Skeletal muscle tissue (tissue), 4 donors: ENCODE data around the gene ZBTB34. TPM values are rescaled to one million over a fixed set of nuclear protein-coding genes. Genes with fewer than 3 reads are reported as not detected.

Experiments used
- H3K27ac ChIP-seq: one replicate; pipeline ENCODE4 v1.7.0; 2013; ENCODE audit warnings: mild to moderate bottlenecking, low read depth, low read length, inconsistent platforms
- H3K27me3 ChIP-seq, 3 donors: one replicate each; pipeline ENCODE4 v1.7.0; 2013; ENCODE audit warnings: low read length in 3 of 3; ENCODE audit not compliant: control insufficient read depth in 3 of 3, insufficient read depth in 3 of 3
- H3K36me3 ChIP-seq, 3 donors: one replicate each; pipeline ENCODE4 v1.7.0; 2013; ENCODE audit warnings: low read length in 3 of 3; ENCODE audit not compliant: control insufficient read depth in 3 of 3, insufficient read depth in 3 of 3
- H3K4me1 ChIP-seq, 3 donors: one replicate each; pipeline ENCODE4 v1.7.0; 2013; ENCODE audit warnings: low read length in 3 of 3, mild to moderate bottlenecking in 3 of 3; ENCODE audit not compliant: control insufficient read depth in 3 of 3, insufficient read depth in 3 of 3
- H3K4me3 ChIP-seq, 3 donors: one replicate each; pipeline ENCODE4 v1.7.0; 2013; ENCODE audit warnings: low read length in 3 of 3
- H3K9ac ChIP-seq, 3 donors: one replicate each; pipeline ENCODE4 v1.7.0; 2013; ENCODE audit warnings: low read length in 3 of 3, mild to moderate bottlenecking in 3 of 3, moderate library complexity in 2 of 3, low read depth in 1 of 3
- H3K9me3 ChIP-seq, 3 donors: one replicate each; pipeline ENCODE4 v1.7.0; 2013; ENCODE audit warnings: low read length in 3 of 3; ENCODE audit not compliant: control insufficient read depth in 3 of 3
- total RNA-seq: library from RNA; depleted of rRNA; stranded (reverse); fragments of >200 nt; gene quantifications from one replicate; pipeline ENCODE4 v1.2.3, GENCODE V29; 2014
- donor health status: Osteomylitis.

ZBTB34 gene
- total RNA-seq, 1 donor from 2014 or later = 17.2 TPM

- H3K4me1 ChIP-seq = peaks cover 13 to 19% (median 17%) of the 10 kb centered on the region in 3 donors
- H3K4me3 ChIP-seq = no peak overlapping the region
- no peak overlapping the region for H3K27ac ChIP-seq
- no peaks in the 10 kb centered on the region for H3K9me3 ChIP-seq
- H3K36me3 ChIP-seq = peaks cover 0 to 8% (median 5%) of the 10 kb centered on the region in 3 donors
- no peak overlapping the region for H3K9ac ChIP-seq
- no peaks in the 10 kb centered on the region for H3K27me3 ChIP-seq
Observed at GRCh38 chr9:126872516-126872915, 12.1 kb downstream of the ZBTB34 start.

- Histone ChIP-seq H3K27me3 (no peaks in the 10 kb centered on the region), H3K4me3 (no peak overlapping the region), H3K9ac (no peak overlapping the region), H3K4me1 (no peaks in the 10 kb centered on the region), H3K36me3 (peaks cover 1 to 7% (median 6%) of the 10 kb centered on the region in 3 donors), H3K9me3 (no peaks in the 10 kb centered on the region), H3K27ac (no peak overlapping the region)
Observed at GRCh38 chr9:126874546-126875314, 14.3 kb downstream of the ZBTB34 start.

GRCh38 chr9:126875756-126876510, 15.5 kb downstream of the ZBTB34 start:
- Histone ChIP-seq H3K36me3 (peaks cover 6 to 20% (median 18%) of the 10 kb centered on the region in 3 donors), H3K4me1 (peaks cover 0 to 5% (median 3%) of the 10 kb centered on the region in 3 donors), H3K9me3 (no peaks in the 10 kb centered on the region), H3K27me3 (no peaks in the 10 kb centered on the region), H3K9ac (no peak overlapping the region), H3K27ac (no peak overlapping the region), H3K4me3 (no peak overlapping the region)

GRCh38 chr9:126876531-126876930, 16.1 kb downstream of the ZBTB34 start:
- Histone ChIP-seq H3K27me3 (no peaks in the 10 kb centered on the region), H3K9me3 (no peaks in the 10 kb centered on the region), H3K4me1 (peaks cover 0 to 7% (median 5%) of the 10 kb centered on the region in 3 donors), H3K27ac (no peak overlapping the region), H3K36me3 (peaks cover 6 to 23% (median 20%) of the 10 kb centered on the region in 3 donors), H3K4me3 (no peak overlapping the region), H3K9ac (no peak overlapping the region)

- peaks cover 8 to 22% (median 20%) of the 10 kb centered on the region in 3 donors for H3K36me3 ChIP-seq
- no peaks in the 10 kb centered on the region for H3K9me3 ChIP-seq
- H3K27me3 ChIP-seq = no peaks in the 10 kb centered on the region
- H3K9ac ChIP-seq = no peak overlapping the region
- no peak overlapping the region for H3K4me3 ChIP-seq
- peaks cover 0 to 9% (median 5%) of the 10 kb centered on the region in 3 donors for H3K4me1 ChIP-seq
- H3K27ac ChIP-seq = no peak overlapping the region
Observed at GRCh38 chr9:126877418-126877817, 17.0 kb downstream of the ZBTB34 start.

- Histone ChIP-seq H3K9me3 (no peaks in the 10 kb centered on the region), H3K4me3 (no peak overlapping the region), H3K27ac (no peak overlapping the region), H3K36me3 (peaks cover 8 to 21% (median 20%) of the 10 kb centered on the region in 3 donors), H3K4me1 (peaks cover 4 to 12% (median 7%) of the 10 kb centered on the region in 3 donors), H3K9ac (no peak overlapping the region), H3K27me3 (no peaks in the 10 kb centered on the region)
Observed at GRCh38 chr9:126879288-126879687, 18.8 kb downstream of the ZBTB34 start.

- Histone ChIP-seq H3K9me3 (no peaks in the 10 kb centered on the region), H3K4me1 (peaks cover 7 to 18% (median 9%) of the 10 kb centered on the region in 3 donors), H3K9ac (no peak overlapping the region), H3K27me3 (no peaks in the 10 kb centered on the region), H3K36me3 (peaks cover 8 to 21% (median 20%) of the 10 kb centered on the region in 3 donors), H3K27ac (no peak overlapping the region), H3K4me3 (no peak overlapping the region)
Observed at GRCh38 chr9:126880226-126880946, 19.9 kb downstream of the ZBTB34 start.

GRCh38 chr9:126880947-126881332, 20.5 kb downstream of the ZBTB34 start:
- Histone ChIP-seq H3K27me3 (no peaks in the 10 kb centered on the region), H3K27ac (no peak overlapping the region), H3K4me1 (peaks cover 9 to 21% (median 11%) of the 10 kb centered on the region in 3 donors), H3K36me3 (peaks cover 8 to 21% (median 20%) of the 10 kb centered on the region in 3 donors), H3K9me3 (no peaks in the 10 kb centered on the region), H3K4me3 (no peak overlapping the region), H3K9ac (no peak overlapping the region)

GRCh38 chr9:126882746-126883145, 22.3 kb downstream of the ZBTB34 start:
- Histone ChIP-seq H3K9me3 (no peaks in the 10 kb centered on the region), H3K27me3 (no peaks in the 10 kb centered on the region), H3K36me3 (peaks cover 8 to 21% (median 20%) of the 10 kb centered on the region in 3 donors), H3K4me1 (peaks cover 19 to 35% (median 21%) of the 10 kb centered on the region in 3 donors), H3K4me3 (no peak overlapping the region), H3K9ac (no peak overlapping the region), H3K27ac (no peak overlapping the region)
